Measurements from ENCODE around the gene CFAP43. TPM values are rescaled to one million over a fixed set of nuclear protein-coding genes. Genes with fewer than 3 reads are reported as not detected.

The CFAP43 gene
- total and polyA plus RNA-seq, 10 of the 15 experiments (the other 5 are each of a cell fraction or from before 2014, with no cell fraction given), result 0.06 to 0.14 (median 0.10) TPM; not detected in 5

- Histone ChIP-seq H3K9ac (ENCODE audit: control insufficient read depth, insufficient read depth, low read length) (no peak overlapping the region), H2AFZ (ENCODE audit: control insufficient read depth, low read depth, low read length) (no peak overlapping the region), H3K27me3 (replicated peaks in 1 of 2; ENCODE audit: control insufficient read depth in 2 of 2, insufficient read depth in 2 of 2, low read length in 1 of 2) (no peaks in the 10 kb centered on the region; a peak in 1 of 4 replicates), H3K4me1 (ENCODE audit: control insufficient read depth, insufficient read depth, low read length) (peaks cover 7% of the 10 kb centered on the region; the same call in 1 of the 2 replicates), H3K4me2 (ENCODE audit: control insufficient read depth, insufficient read depth) (no peak overlapping the region), H3K9me3 (replicated peaks; ENCODE audit: control insufficient read depth, insufficient read depth, low read length) (no peaks in the 10 kb centered on the region), H4K20me1 (ENCODE audit: control insufficient read depth, insufficient read depth) (no peaks in the 10 kb centered on the region), H3K4me3 (no peak overlapping the region), H3K36me3 (ENCODE audit: control insufficient read depth in 2 of 2, insufficient read depth in 2 of 2, low read length in 1 of 2) (no peaks in the 10 kb centered on the region), H3K27ac (ENCODE audit: control insufficient read depth, insufficient read depth) (no peak overlapping the region), H3K79me2 (ENCODE audit: control insufficient read depth, insufficient read depth, low read length) (peaks cover 6% of the 10 kb centered on the region; the same call in 1 of the 2 replicates)
- intact Hi-C loops (cut with micrococcal nuclease; ENCODE audit: unreplicated experiment) (no loop called here), in situ Hi-C loops (cut with MboI) (no loop called here)
- CTCF ChIA-PET, result interaction anchor here (2.2 kb wide), 1 partner anchor 15 kb away, joined by 6 read pairs; no protein-coding TSS in a partner anchor
- WGBS (ENCODE audit: insufficient coverage, insufficient replicate concordance, low lambda C conversion rate, missing lambda C conversion rate), result 97% methylated on average over 4 of the region's 4 CpGs
- FAIRE-seq, result no peak
- ATAC-seq, result no peak
- no peak for DNase-seq (ENCODE audit: low read depth, low spot score)
- POLR2A ChIA-PET, result no interaction called here
- RAD21 ChIA-PET (ENCODE audit: unreplicated experiment), result no interaction called here
- no TSS peak for BruUV-seq (replicated peaks)
- TF ChIP-seq ATF3 (IDR thresholded peaks at IDR 0.05; ENCODE audit: borderline replicate concordance, extremely low read depth, low read depth, low read length) (no peak), MYC (IDR thresholded peaks at IDR 0.05; ENCODE audit: insufficient read depth, insufficient read length, insufficient replicate concordance, low read length, severe bottlenecking) (no peak), NFXL1 (IDR thresholded peaks at IDR 0.05; ENCODE audit: borderline replicate concordance) (no peak), NR2C1 (IDR thresholded peaks at IDR 0.05) (no peak), TARDBP (IDR thresholded peaks at IDR 0.05; ENCODE audit: borderline replicate concordance) (no peak), MLLT1 (IDR thresholded peaks at IDR 0.05) (no peak), E4F1 (IDR thresholded peaks at IDR 0.05; ENCODE audit: borderline replicate concordance, partially characterized antibody) (no peak), CREB1 (IDR thresholded peaks at IDR 0.05; ENCODE audit: low read depth) (no peak), PAX8 (IDR thresholded peaks at IDR 0.05) (no peak), CBX5 (IDR thresholded peaks at IDR 0.05; ENCODE audit: low read depth) (no peak), POLR2AphosphoS5 (IDR thresholded peaks at IDR 0.05; ENCODE audit: low read length) (no peak)
- SMC1A ChIA-PET (ENCODE audit: uncharacterized antibody, unreplicated experiment), result interaction anchor here (1.0 kb wide), 1 partner anchor 8 kb away, joined by 8 read pairs; no protein-coding TSS in a partner anchor
Observed at GRCh38 chr10:104117839-104118323, 114.3 kb downstream of the CFAP43 start.

Data from GM12878 (cell line).